ENCODE measurements around the gene IGFBP6.

- TF ChIP-seq POLR2AphosphoS5 (IDR thresholded peaks at IDR 0.05): no peak
- TF ChIP-seq, protein P1, sequence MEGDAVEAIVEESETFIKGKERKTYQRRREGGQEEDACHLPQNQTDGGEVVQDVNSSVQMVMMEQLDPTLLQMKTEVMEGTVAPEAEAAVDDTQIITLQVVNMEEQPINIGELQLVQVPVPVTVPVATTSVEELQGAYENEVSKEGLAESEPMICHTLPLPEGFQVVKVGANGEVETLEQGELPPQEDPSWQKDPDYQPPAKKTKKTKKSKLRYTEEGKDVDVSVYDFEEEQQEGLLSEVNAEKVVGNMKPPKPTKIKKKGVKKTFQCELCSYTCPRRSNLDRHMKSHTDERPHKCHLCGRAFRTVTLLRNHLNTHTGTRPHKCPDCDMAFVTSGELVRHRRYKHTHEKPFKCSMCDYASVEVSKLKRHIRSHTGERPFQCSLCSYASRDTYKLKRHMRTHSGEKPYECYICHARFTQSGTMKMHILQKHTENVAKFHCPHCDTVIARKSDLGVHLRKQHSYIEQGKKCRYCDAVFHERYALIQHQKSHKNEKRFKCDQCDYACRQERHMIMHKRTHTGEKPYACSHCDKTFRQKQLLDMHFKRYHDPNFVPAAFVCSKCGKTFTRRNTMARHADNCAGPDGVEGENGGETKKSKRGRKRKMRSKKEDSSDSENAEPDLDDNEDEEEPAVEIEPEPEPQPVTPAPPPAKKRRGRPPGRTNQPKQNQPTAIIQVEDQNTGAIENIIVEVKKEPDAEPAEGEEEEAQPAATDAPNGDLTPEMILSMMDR (IDR thresholded peaks at IDR 0.05): no peak
These were observed 29.3 kb upstream of the IGFBP6 start for GRCh38 chr12:53067993-53068770.

All from prostate gland (tissue), 2 donors.